Natural killer cell treated with Interleukin-12 subunit alpha and Interleukin-12 subunit beta and Interleukin-15 and Interleukin-18, amount 100 ng/mL, for 72 hours (primary cell): ENCODE measurements around the gene DARS1. TPM values are rescaled to one million over a fixed set of nuclear protein-coding genes. Genes with fewer than 3 reads are reported as not detected.

Experiments
- ATAC-seq, 2 donors: fragments of 150-1000 bp; cut with Tn5 transposase in 1 of 2; sonication (Bioruptor Pico), chemical (Tn5 transposase) in 1 of 2; 2 replicates each; pipeline ENCODE4 v1.10.0; 2021
- DNase-seq: peaks from one replicate; pipeline ENCODE4 v3.0.0; 2022; ENCODE audit warnings: low spot score
- H3K27ac Mint-ChIP-seq, 2 donors: 1 replicate in 1 of 2; 2 replicates in 1 of 2; pipeline ENCODE4 v1.8.0; 2022; ENCODE audit warnings: mixed read lengths in 2 of 2, mild to moderate bottlenecking in 1 of 2, moderate library complexity in 1 of 2
- H3K27me3 Mint-ChIP-seq, 2 donors: 1 replicate in 1 of 2; 2 replicates in 1 of 2; pipeline ENCODE4 v1.8.0; 2022; ENCODE audit warnings: mixed read lengths in 2 of 2
- H3K36me3 Mint-ChIP-seq: one replicate; pipeline ENCODE4 v1.8.0; 2022; ENCODE audit warnings: mixed read lengths
- H3K4me1 Mint-ChIP-seq, 2 donors: 1 replicate in 1 of 2; 2 replicates in 1 of 2; pipeline ENCODE4 v1.8.0; 2022; ENCODE audit warnings: low read depth in 2 of 2, mixed read lengths in 2 of 2, mild to moderate bottlenecking in 1 of 2
- H3K4me3 Mint-ChIP-seq: one replicate; pipeline ENCODE4 v1.8.0; 2022; ENCODE audit warnings: mixed read lengths
- H3K9me3 Mint-ChIP-seq: 2 replicates; pipeline ENCODE4 v1.8.0; 2022; ENCODE audit warnings: mixed read lengths
- total RNA-seq, 2 donors: library from RNA; stranded (reverse); gene quantifications; one replicate each; pipeline ENCODE4 v1.2.3, GENCODE V29; 2022

The DARS1 gene
- total RNA-seq, 2 donors from 2014 or later, result 113 to 116 TPM

DNA sequence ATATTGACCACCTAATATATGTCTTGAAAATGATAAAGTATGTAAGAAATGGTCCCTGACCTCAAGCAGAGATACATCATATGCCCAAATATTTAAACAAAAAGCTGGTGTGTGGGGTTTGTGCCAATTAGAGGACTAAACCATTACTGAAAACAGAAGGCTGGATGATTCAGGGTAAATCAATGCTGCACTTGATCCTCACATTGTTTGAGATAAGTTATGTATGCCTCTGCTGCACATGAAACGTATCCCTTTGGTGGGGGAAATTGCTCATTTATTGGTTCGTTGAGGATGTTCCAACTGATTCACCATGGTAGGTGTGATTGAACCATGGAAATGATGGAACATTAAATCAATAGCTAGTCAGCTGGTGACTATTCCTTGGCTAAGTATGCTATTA lies 24.7 kb upstream of the DARS1 start:
- no peak for ATAC-seq
- Mint-ChIP-seq H3K27ac (no peak overlapping the region), H3K27me3 (peaks cover 0 to 2% of the 10 kb centered on the region in 2 donors), H3K4me1 (peaks cover 24 to 25% of the 10 kb centered on the region in 2 donors), H3K4me3 (no peak overlapping the region), H3K36me3 (no peaks in the 10 kb centered on the region), H3K9me3 (no peaks in the 10 kb centered on the region)
- no peak for DNase-seq

DNA sequence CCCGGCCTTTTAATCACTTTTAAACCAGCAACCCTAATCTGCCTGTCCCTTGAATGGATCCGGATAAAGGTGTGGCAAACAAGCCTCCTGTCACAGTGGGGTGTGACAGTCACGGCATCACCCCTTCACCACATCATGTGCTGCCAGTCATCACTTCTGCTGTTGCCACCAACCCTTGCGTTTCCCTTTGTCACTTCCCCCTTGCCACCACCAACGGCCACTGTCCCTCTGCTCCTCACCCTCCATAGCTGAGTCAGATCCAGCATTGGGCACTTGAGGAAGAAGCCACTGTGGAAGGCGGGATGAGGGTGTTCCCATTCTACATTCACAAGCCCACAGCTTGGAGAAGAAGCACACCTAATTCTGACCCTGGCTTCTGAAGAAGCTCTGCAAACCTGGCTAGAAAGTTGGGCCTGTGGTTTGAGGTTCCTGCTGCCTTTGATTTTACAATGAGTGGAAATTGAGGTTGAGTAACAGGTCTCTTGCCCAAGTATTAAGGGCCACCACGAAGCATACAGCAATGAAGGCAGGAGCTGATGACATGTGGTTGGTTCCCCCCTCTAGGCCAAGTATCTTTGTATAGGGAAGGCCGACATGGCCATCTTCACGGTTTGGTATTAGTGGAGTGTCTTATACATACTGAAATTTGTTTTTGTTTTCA lies 22.9 kb upstream of the DARS1 start:
- H3K4me1 Mint-ChIP-seq, result peaks cover 20 to 33% of the 10 kb centered on the region in 2 donors
- DNase-seq (peak; percentile 82), ATAC-seq (peak; percentile 95 to 97)
- peak overlapping the region; percentile 73 to 85 for H3K27ac Mint-ChIP-seq
- H3K27me3 Mint-ChIP-seq, result peaks cover 0 to 5% of the 10 kb centered on the region in 2 donors
- H3K9me3 Mint-ChIP-seq, result no peaks in the 10 kb centered on the region
- peaks cover 6% of the 10 kb centered on the region for H3K36me3 Mint-ChIP-seq
- peak overlapping the region; percentile 75 for H3K4me3 Mint-ChIP-seq

DNA sequence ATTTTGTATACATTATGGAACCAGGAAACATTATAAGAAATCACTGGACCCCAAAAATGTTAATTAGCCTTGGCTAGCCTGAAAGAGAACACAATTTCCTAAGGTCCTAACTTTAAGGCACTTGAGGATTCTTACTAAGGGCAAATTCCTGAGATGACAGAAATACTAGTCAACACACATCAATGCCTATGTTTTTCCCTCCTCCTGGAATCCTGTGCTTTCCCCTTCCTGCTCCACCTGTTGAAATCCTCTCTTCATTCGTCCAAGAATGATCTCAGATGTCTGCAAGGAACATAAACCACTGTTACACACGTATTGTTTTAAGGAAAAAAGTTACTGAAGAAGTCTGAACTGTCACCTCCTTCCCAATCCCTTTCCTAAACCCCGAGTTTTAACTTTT lies 21.2 kb upstream of the DARS1 start:
- H3K27me3 Mint-ChIP-seq, result peaks cover 0 to 5% of the 10 kb centered on the region in 2 donors
- peaks cover 6% of the 10 kb centered on the region for H3K36me3 Mint-ChIP-seq
- H3K27ac Mint-ChIP-seq, result peak overlapping the region; percentile 47 to 85
- H3K4me3 Mint-ChIP-seq, result peak overlapping the region; percentile 54
- no peaks in the 10 kb centered on the region for H3K9me3 Mint-ChIP-seq
- ATAC-seq (no peak), DNase-seq (no peak)
- peaks cover 18 to 33% of the 10 kb centered on the region in 2 donors for H3K4me1 Mint-ChIP-seq

DNA sequence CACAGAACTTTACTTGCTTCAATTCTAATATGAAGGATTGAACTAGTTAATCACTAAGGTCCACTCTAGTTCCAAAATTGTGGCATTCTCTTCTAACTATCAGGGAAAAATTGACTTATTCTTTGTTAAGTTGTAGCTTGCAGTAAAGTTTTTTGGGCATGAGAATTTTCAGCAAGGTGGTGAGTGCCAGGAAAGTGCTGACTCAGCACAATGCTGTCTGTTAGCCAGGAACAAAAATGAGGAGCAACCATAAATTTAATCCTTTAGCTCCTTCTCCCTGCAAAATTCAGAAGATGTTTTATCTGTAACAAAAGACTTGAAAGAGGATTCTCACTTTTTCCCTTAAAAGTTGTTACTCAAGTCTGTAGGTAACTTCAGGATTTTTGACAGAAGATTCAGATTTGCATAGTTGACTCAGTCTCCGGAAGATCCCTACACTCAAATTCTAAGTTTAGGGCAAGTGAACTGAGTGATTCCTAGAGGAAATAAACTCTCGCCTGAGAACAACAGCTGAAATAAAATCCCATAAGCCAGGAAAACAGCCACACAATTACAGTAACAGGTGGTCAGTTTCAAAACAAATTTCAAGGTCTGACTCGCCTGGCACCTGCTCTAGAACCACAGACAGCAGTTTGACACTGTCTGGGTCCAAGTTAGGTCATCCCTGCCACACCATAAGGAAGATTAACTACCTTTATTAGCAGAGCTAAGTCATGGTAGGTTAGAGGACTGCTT lies 20.2 kb upstream of the DARS1 start:
- DNase-seq (no peak), ATAC-seq (peak in 1 of 2 donors; percentile 38)
- Mint-ChIP-seq H3K9me3 (no peaks in the 10 kb centered on the region), H3K4me1 (peaks cover 18 to 40% of the 10 kb centered on the region in 2 donors), H3K36me3 (peaks cover 6% of the 10 kb centered on the region), H3K4me3 (no peak overlapping the region), H3K27ac (peak overlapping the region; percentile 47 to 85), H3K27me3 (peaks cover 0 to 5% of the 10 kb centered on the region in 2 donors)

DNA sequence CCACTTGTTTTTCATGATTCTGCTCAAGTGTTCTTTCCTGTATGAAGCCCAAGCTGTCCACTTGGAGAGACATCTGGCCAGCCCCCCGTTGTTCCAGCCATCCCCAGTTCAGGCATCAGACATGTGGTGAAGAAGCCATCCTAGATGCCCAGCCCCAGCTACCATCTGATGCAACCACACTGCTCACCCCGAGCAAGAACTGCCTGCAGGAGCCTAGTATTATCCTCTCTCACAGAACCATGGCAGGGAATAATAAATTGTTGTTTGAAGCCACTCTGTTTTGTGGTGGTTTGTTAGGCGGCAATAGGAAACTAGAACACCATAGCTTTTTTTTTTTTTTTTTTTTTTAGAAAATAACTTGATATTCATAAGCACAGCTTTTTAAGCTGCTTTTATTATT lies 19.5 kb upstream of the DARS1 start:
- H3K27me3 Mint-ChIP-seq, result peaks cover 0 to 5% of the 10 kb centered on the region in 2 donors
- H3K4me3 Mint-ChIP-seq, result no peak overlapping the region
- peaks cover 18 to 43% of the 10 kb centered on the region in 2 donors for H3K4me1 Mint-ChIP-seq
- H3K36me3 Mint-ChIP-seq, result peaks cover 6% of the 10 kb centered on the region
- no peak for ATAC-seq
- no peak for DNase-seq
- H3K9me3 Mint-ChIP-seq, result no peaks in the 10 kb centered on the region
- peak overlapping the region in 1 of 2 donors; percentile 43 for H3K27ac Mint-ChIP-seq

DNA sequence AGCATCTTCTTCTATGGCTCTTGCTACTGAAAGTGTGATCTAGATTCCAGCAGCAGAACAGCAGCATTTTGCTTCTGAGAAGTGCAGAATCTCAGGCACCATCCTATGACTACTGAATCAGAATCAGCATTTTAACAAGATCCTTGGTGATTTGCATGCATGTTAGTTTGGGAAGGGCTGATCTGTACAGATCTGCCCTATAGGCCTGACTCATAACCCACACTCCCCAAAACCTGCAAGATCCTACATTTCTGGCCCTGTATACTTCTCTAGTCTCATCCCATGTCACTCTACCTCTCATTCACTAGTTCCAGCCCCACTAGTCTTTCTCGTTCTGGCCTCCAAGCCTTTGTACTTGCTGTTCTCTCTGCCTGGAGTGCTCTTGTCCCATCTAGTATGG lies 15.7 kb upstream of the DARS1 start:
- Mint-ChIP-seq H3K9me3 (no peaks in the 10 kb centered on the region), H3K4me3 (no peak overlapping the region), H3K4me1 (peaks cover 3 to 22% of the 10 kb centered on the region in 2 donors), H3K36me3 (peaks cover 6% of the 10 kb centered on the region), H3K27ac (no peak overlapping the region), H3K27me3 (peaks cover 0 to 5% of the 10 kb centered on the region in 2 donors)
- DNase-seq (no peak), ATAC-seq (no peak)

DNA sequence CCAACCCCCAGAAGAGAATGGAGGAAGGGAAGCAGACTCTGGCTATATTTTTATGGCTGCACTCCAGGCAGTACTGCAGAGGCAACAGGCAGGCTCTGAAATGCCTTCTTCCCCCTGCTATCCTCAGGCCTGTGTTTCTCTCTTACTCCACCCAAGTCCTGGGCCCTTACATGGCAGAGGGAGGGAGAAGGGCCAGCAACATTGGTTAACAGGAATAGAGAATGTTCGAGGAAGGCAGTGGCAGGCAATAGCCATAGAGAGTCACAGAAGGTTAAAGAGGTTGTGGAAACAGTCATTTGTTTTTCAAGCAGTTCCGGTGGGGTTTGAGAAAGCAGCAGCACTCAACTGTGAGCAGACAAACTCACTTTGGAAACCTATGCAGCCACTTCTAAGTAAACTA lies 15.1 kb upstream of the DARS1 start:
- Mint-ChIP-seq H3K27ac (no peak overlapping the region), H3K4me3 (no peak overlapping the region), H3K9me3 (peaks cover 3% of the 10 kb centered on the region), H3K36me3 (peaks cover 6% of the 10 kb centered on the region), H3K27me3 (peaks cover 0 to 5% of the 10 kb centered on the region in 2 donors), H3K4me1 (peaks cover 0 to 17% of the 10 kb centered on the region in 2 donors)
- DNase-seq, result no peak
- ATAC-seq, result no peak

DNA sequence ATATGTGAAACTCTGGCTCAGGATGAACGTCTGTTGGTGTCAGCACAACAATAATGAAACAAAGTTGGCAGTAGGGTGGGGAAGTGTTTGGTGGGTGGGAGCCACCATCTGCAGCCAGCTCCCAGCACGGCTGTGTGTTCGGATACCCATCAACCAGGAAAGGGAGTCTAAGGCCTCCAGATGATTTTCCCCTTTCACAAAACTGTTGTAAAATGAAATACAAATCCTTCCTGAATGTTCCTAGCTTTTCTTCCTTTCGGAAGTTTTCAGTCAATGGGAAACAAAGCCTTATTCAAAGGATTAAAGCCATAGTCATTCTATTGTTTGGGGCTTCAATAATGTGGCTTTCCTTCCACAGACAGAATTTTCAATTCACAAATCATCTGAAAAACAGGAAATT lies 14.5 kb upstream of the DARS1 start:
- H3K27ac Mint-ChIP-seq, result no peak overlapping the region
- peaks cover 0 to 17% of the 10 kb centered on the region in 2 donors for H3K4me1 Mint-ChIP-seq

DNA sequence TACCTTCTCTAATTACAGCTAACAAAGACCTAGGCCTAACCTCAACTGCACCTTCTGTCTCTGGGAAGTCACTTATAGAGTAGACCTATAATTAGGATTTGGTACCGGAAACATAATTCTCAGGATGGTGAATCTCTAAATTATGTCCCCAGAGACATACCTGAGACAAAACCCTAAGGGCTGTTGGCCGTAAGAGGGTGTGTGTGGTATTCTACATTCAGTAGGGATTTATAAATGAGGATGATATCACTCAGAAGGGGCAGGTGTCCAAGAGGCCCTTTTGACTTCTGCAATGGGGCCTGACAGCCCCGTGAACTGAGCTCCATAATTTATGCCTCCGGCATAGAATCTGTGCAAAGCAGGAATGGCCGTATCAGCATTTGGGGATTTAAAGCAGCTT lies 13.5 kb upstream of the DARS1 start:
- H3K27me3 Mint-ChIP-seq, result peaks cover 0 to 3% of the 10 kb centered on the region in 2 donors
- no peak for DNase-seq
- H3K36me3 Mint-ChIP-seq, result peaks cover 3% of the 10 kb centered on the region
- ATAC-seq, result no peak
- no peak overlapping the region for H3K27ac Mint-ChIP-seq
- H3K4me1 Mint-ChIP-seq, result peaks cover 3 to 14% of the 10 kb centered on the region in 2 donors
- peaks cover 3% of the 10 kb centered on the region for H3K9me3 Mint-ChIP-seq
- H3K4me3 Mint-ChIP-seq, result no peak overlapping the region

More for the DNA sequence above, 14.5 kb upstream of the DARS1 start:
- peaks cover 6% of the 10 kb centered on the region for H3K36me3 Mint-ChIP-seq
- no peak for ATAC-seq
- H3K9me3 Mint-ChIP-seq, result peaks cover 3% of the 10 kb centered on the region
- DNase-seq, result no peak
- no peak overlapping the region for H3K4me3 Mint-ChIP-seq
- peaks cover 0 to 5% of the 10 kb centered on the region in 2 donors for H3K27me3 Mint-ChIP-seq

DNA sequence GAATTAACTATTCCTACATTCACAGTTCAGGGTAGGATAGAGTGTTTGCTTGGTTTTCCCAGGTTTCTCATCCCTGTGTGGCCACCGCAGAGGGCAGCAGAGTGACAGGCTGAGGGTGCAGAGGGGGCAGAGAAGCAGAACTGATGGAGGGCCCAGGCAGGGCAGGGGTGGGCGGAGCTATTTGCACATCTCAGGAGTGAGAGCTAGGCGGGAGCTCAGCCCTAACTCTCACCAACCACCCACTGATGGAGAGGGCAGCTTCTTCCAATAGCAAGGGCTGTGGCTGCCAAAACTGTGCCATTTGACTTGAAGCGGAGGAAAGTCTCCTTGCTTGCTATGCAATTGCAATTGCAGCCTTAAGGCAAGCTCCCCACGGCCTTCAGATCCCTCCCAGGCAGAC lies 12.0 kb upstream of the DARS1 start:
- H3K4me1 Mint-ChIP-seq, result peaks cover 3 to 9% of the 10 kb centered on the region in 2 donors

DNA sequence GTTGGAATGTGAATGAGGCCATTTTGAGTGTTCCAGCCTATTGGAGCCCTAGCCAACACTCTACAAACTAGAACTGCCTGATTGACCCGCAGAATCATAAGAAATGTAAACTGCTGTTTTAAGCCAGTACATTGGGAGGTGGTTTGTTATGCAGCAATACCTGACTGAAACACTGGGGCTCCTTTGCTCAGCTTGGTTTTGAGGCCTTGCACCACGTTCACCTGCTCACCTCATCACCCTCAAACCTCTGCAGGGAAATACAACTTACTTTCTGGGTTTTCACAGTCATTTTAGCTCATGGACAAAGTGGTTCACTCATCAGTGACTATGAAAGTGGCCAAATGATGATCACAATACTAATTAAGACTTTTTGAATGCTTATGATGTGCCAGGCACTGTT lies 10.9 kb upstream of the DARS1 start:
- Mint-ChIP-seq H3K36me3 (no peaks in the 10 kb centered on the region), H3K27ac (no peak overlapping the region), H3K4me1 (peaks cover 3 to 9% of the 10 kb centered on the region in 2 donors), H3K27me3 (no peaks in the 10 kb centered on the region), H3K4me3 (no peak overlapping the region), H3K9me3 (peaks cover 3% of the 10 kb centered on the region)
- no peak for ATAC-seq
- no peak for DNase-seq

More for the DNA sequence above, 12.0 kb upstream of the DARS1 start:
- peaks cover 3% of the 10 kb centered on the region for H3K9me3 Mint-ChIP-seq
- H3K36me3 Mint-ChIP-seq, result no peaks in the 10 kb centered on the region
- no peak overlapping the region for H3K27ac Mint-ChIP-seq
- H3K27me3 Mint-ChIP-seq, result no peaks in the 10 kb centered on the region
- no peak overlapping the region for H3K4me3 Mint-ChIP-seq
- DNase-seq (no peak), ATAC-seq (no peak)

DNA sequence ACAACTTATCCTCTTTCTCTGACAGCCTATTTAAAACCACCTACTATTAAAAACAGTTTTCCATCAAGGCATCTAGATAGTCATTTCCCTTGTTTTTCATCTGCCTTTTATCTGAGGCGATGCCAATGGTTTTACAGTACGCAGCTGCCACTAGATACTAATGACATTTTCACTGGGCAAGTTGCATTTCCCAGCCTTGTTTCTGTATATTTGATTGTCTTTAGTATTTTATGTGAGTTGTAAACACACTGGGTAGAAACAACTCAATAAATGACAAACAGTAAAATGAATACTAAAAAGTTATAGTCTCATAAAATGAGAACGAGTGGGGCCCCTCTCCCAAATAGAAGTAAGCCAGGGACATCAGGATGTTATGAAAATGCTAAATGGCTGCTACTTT lies 8.9 kb upstream of the DARS1 start:
- ATAC-seq (no peak), DNase-seq (no peak)
- no peak overlapping the region for H3K4me3 Mint-ChIP-seq
- H3K4me1 Mint-ChIP-seq, result peaks cover 0 to 5% of the 10 kb centered on the region in 2 donors
- H3K36me3 Mint-ChIP-seq, result no peaks in the 10 kb centered on the region
- peaks cover 3% of the 10 kb centered on the region for H3K9me3 Mint-ChIP-seq
- H3K27me3 Mint-ChIP-seq, result no peaks in the 10 kb centered on the region
- H3K27ac Mint-ChIP-seq, result no peak overlapping the region

DNA sequence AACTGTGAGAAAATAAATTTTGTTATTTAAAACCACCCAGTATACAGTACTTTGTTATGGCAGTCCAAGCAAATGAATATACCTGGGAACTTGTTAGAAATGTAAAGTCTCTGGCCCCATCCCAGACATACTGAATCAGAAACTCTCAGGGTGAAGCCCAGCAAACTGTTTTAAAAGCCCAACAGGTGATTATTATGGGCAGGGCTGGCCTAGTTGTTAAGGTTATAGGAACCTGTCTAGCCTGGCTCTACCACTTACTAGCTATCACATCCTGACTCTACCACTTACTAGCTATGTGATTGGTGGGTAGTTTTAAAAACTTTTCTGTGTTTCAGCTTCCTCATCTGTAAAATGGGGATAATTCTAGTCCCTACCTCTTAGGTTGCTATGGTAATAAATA lies 8.0 kb upstream of the DARS1 start:
- no peak overlapping the region for H3K4me3 Mint-ChIP-seq
- ATAC-seq (no peak), DNase-seq (no peak)

DNA sequence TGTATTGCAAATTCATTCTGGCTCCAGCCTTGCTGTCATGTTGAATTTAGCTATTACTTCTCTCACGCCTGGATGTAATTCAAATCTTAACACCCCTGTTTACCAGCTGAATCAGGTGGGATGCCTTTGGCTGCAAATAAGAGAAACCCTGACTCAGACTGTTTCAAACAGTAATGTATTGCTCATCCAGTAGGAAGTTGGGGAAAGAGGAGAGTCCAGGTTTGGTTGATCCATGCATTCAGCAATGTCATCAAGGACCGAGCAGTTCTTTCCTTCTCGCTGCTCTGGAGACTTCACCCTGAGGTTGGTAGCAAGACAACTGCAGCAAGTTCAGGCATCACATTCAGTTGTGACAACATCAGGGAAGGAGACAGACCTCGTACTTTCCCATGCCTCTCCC lies 6.4 kb upstream of the DARS1 start:
- H3K36me3 Mint-ChIP-seq, result no peaks in the 10 kb centered on the region
- H3K27ac Mint-ChIP-seq, result no peak overlapping the region
- H3K4me1 Mint-ChIP-seq, result peaks cover 0 to 5% of the 10 kb centered on the region in 2 donors
- no peak for ATAC-seq
- DNase-seq, result no peak
- no peaks in the 10 kb centered on the region for H3K27me3 Mint-ChIP-seq
- H3K9me3 Mint-ChIP-seq, result peaks cover 3% of the 10 kb centered on the region
- H3K4me3 Mint-ChIP-seq, result no peak overlapping the region

More for the DNA sequence above, 8.0 kb upstream of the DARS1 start:
- Mint-ChIP-seq H3K36me3 (no peaks in the 10 kb centered on the region), H3K27ac (no peak overlapping the region), H3K4me1 (peaks cover 0 to 5% of the 10 kb centered on the region in 2 donors), H3K27me3 (no peaks in the 10 kb centered on the region), H3K9me3 (peaks cover 3% of the 10 kb centered on the region)
